Natural killer cell (primary cell): ENCODE data around the gene C12orf43. TPM values are rescaled to one million over a fixed set of nuclear protein-coding genes. Genes with fewer than 3 reads are reported as not detected.

Source experiments
- ATAC-seq, 3 donors: fragments of 150-1000 bp in 2 of 3; fragments of 200-7000 bp in 1 of 3; cut with Tn5 transposase; 1 replicate in 1 of 3; 2 replicates in 2 of 3; pipeline ENCODE4 v1.10.0; 2021; ENCODE audit warnings: mild to moderate bottlenecking in 2 of 3, moderate library complexity in 2 of 3
- DNase-seq, 2 donors: peaks; one replicate each; pipeline versions ENCODE4 v3.0.0 to v3.0.0-alpha.2; 2013 to 2021; ENCODE audit warnings: mixed read lengths in 1 of 2
- H3K27ac ChIP-seq: one replicate; pipeline ENCODE4 v1.5.1; 2013; ENCODE audit warnings: mild to moderate bottlenecking, low read length
- H3K27me3 ChIP-seq: one replicate; pipeline ENCODE4 v1.6.1; 2013; ENCODE audit warnings: low read length; ENCODE audit not compliant: control insufficient read depth, insufficient read depth
- H3K36me3 ChIP-seq: one replicate; pipeline ENCODE4 v1.6.1; 2013; ENCODE audit warnings: low read length; ENCODE audit not compliant: control insufficient read depth, insufficient read depth
- H3K4me1 ChIP-seq: one replicate; pipeline ENCODE4 v1.6.1; 2013; ENCODE audit warnings: low read length; ENCODE audit not compliant: control insufficient read depth, insufficient read depth
- H3K4me3 ChIP-seq: one replicate; pipeline ENCODE4 v1.5.1; 2013; ENCODE audit warnings: low read length
- H3K9me3 ChIP-seq: one replicate; pipeline ENCODE4 v1.6.1; 2013; ENCODE audit warnings: low read length; ENCODE audit not compliant: control insufficient read depth, insufficient read depth
- H3K27ac Mint-ChIP-seq, 2 donors: one replicate each; pipeline ENCODE4 v1.8.0; 2022; ENCODE audit warnings: mild to moderate bottlenecking in 2 of 2, mixed read lengths in 2 of 2, moderate library complexity in 1 of 2
- H3K27me3 Mint-ChIP-seq, 2 donors: one replicate each; pipeline ENCODE4 v1.8.0; 2022; ENCODE audit warnings: low read depth in 2 of 2, mixed read lengths in 2 of 2
- H3K36me3 Mint-ChIP-seq: one replicate; pipeline ENCODE4 v1.8.0; 2022; ENCODE audit warnings: mixed read lengths
- H3K4me1 Mint-ChIP-seq, 2 donors: one replicate each; pipeline ENCODE4 v1.8.0; 2022; ENCODE audit warnings: mixed read lengths in 2 of 2
- H3K4me3 Mint-ChIP-seq: one replicate; pipeline ENCODE4 v1.8.0; 2022; ENCODE audit warnings: mild to moderate bottlenecking, moderate library complexity, mixed read lengths
- H3K9me3 Mint-ChIP-seq, 2 donors: one replicate each; pipeline ENCODE4 v1.8.0; 2022; ENCODE audit warnings: mixed read lengths in 2 of 2
- WGBS: methylation state at CpG from one replicate; pipeline ENCODE4 v1.1.7; 2013; ENCODE audit warnings: missing lambda C conversion rate; ENCODE audit not compliant: insufficient coverage; 5-methylcytosine and 5-hydroxymethylcytosine counted together
- intact Hi-C: fragments of 100-400 bp; cut with micrococcal nuclease; formaldehyde crosslinking; loops from one replicate; pipeline ENCODE4 v1.14.2; 2022
- total RNA-seq, 4 donors: library from RNA; stranded (reverse); fragments of 120-200 nt in 1 of 4; gene quantifications; one replicate each; pipeline versions ENCODE4 v1.2.3 to v1.2.4, GENCODE V29; 2013 to 2022
- TF ChIP-seq, protein P1 (sequence below): fragments of 200-600 bp; IDR thresholded peaks from one replicate; pipeline ENCODE4 v1.8.0; 2022; ENCODE audit warnings: antibody characterized with exemption

The C12orf43 gene
- total RNA-seq, 3 donors from 2014 or later (not counting 1 experiment from before 2014, with no cell fraction given), result 16.0 to 19.9 (median 18.0) TPM

DNA sequence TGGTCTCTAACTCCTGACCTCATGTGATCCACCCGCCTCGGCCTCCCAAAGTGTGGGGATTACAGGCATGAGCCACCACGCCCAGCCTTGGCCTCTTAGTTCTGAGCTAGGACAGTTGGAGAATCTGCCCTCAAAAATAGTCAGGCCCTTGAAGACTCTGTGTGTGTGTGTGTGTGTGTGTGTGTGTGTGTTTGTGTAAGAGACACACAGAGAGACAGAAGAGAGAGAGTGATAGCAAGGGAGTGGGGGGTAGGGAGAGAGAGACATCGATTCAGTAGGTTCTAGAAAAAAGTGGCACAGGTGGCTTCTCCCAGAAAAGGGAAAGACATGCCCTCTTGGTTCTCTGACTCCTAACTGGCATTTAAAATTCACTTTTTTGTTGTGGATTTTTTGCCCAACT is 32.5 kb downstream of the C12orf43 start:
- ATAC-seq (no peak), DNase-seq (no peak)
- Histone ChIP-seq H3K9me3 (no peaks in the 10 kb centered on the region), H3K4me3 (no peak overlapping the region), H3K36me3 (no peaks in the 10 kb centered on the region), H3K27me3 (no peaks in the 10 kb centered on the region), H3K27ac (no peak overlapping the region), H3K4me1 (no peaks in the 10 kb centered on the region)
- intact Hi-C loops, result no loop called here
- TF ChIP-seq, protein P1, sequence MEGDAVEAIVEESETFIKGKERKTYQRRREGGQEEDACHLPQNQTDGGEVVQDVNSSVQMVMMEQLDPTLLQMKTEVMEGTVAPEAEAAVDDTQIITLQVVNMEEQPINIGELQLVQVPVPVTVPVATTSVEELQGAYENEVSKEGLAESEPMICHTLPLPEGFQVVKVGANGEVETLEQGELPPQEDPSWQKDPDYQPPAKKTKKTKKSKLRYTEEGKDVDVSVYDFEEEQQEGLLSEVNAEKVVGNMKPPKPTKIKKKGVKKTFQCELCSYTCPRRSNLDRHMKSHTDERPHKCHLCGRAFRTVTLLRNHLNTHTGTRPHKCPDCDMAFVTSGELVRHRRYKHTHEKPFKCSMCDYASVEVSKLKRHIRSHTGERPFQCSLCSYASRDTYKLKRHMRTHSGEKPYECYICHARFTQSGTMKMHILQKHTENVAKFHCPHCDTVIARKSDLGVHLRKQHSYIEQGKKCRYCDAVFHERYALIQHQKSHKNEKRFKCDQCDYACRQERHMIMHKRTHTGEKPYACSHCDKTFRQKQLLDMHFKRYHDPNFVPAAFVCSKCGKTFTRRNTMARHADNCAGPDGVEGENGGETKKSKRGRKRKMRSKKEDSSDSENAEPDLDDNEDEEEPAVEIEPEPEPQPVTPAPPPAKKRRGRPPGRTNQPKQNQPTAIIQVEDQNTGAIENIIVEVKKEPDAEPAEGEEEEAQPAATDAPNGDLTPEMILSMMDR, result no peak
- H3K27me3 Mint-ChIP-seq, result peaks cover 0 to 3% of the 10 kb centered on the region in 2 donors
- no peaks in the 10 kb centered on the region for H3K36me3 Mint-ChIP-seq
- no peak overlapping the region for H3K27ac Mint-ChIP-seq
- H3K9me3 Mint-ChIP-seq, result peaks cover 0 to 3% of the 10 kb centered on the region in 2 donors
- H3K4me1 Mint-ChIP-seq, result no peaks in the 10 kb centered on the region
- 93% methylated on average over 4 of the region's 4 CpGs for WGBS
- no peak overlapping the region for H3K4me3 Mint-ChIP-seq

DNA sequence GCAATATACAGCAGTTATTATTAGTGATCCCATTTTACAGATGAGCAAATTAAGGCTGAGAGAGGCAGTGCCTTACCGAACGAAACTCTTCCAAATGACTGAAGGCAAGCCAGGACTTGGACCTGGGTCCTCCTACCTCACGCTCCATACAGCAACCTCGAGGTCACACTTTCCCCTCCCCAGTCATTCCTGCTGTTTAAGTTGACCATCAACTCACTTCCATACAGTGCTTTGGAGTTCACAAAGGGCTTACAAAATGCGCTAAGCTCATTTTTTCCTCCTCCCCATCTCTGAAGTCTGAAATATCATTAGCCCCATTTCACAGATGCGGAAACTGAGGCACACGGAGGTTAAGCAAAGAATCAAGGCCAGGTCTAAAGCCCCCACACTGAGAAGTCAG is 33.6 kb downstream of the C12orf43 start:
- Histone ChIP-seq H3K4me1 (no peaks in the 10 kb centered on the region), H3K27me3 (no peaks in the 10 kb centered on the region), H3K36me3 (no peaks in the 10 kb centered on the region), H3K4me3 (no peak overlapping the region), H3K9me3 (no peaks in the 10 kb centered on the region), H3K27ac (no peak overlapping the region)
- H3K9me3 Mint-ChIP-seq, result no peaks in the 10 kb centered on the region
- DNase-seq (no peak), ATAC-seq (no peak)
- WGBS, result 83% methylated on average over 7 of the region's 7 CpGs
- no peak overlapping the region for H3K4me3 Mint-ChIP-seq
- peaks cover 0 to 3% of the 10 kb centered on the region in 2 donors for H3K27me3 Mint-ChIP-seq
- TF ChIP-seq, protein P1, result no peak
- no peak overlapping the region for H3K27ac Mint-ChIP-seq
- no peaks in the 10 kb centered on the region for H3K4me1 Mint-ChIP-seq
- intact Hi-C loops, result no loop called here
- no peaks in the 10 kb centered on the region for H3K36me3 Mint-ChIP-seq

DNA sequence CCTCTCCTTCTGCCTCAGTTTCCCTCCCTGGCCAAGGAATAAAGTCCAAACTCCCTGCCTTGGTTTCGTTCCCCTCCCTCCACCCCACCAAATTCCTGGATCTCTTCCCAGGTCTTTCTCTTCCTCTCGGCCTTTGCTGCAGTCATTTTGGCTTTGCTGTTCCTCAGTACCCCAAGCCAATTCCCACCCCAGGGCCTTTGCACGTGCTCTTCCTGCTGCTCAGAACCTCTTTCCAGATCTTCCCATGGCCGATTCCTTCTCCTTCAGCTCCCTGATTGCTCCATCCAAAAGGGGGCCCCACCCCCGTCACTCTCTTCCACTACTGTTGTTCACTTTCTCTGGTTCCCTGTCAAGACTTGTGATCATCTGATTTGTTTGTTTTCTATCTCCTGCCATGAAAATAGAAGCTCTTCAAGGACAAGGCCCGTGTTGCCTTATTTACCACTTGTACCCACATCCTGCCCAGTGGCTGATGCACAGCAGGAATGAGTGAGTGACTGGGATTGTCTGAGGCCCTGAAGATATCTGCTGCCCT is 34.8 kb downstream of the C12orf43 start:
- no peak for DNase-seq
- no peaks in the 10 kb centered on the region for H3K4me1 Mint-ChIP-seq

More for the DNA sequence above, 34.8 kb downstream of the C12orf43 start:
- Mint-ChIP-seq H3K27me3 (peaks cover 0 to 3% of the 10 kb centered on the region in 2 donors), H3K4me3 (no peak overlapping the region), H3K36me3 (no peaks in the 10 kb centered on the region), H3K9me3 (no peaks in the 10 kb centered on the region), H3K27ac (no peak overlapping the region)
- Histone ChIP-seq H3K36me3 (no peaks in the 10 kb centered on the region), H3K27me3 (no peaks in the 10 kb centered on the region), H3K4me1 (no peaks in the 10 kb centered on the region), H3K27ac (no peak overlapping the region), H3K9me3 (no peaks in the 10 kb centered on the region), H3K4me3 (no peak overlapping the region)
- TF ChIP-seq, protein P1, result no peak
- 85% methylated on average over 6 of the region's 6 CpGs for WGBS
- intact Hi-C loops, result no loop called here
- ATAC-seq, result no peak
